Mesenchymal stem cell (in vitro differentiated cells and primary cell): ENCODE data around the gene THTPA.

Experiments
- DNase-seq: peaks from one replicate; pipeline ENCODE4 v3.0.0-alpha.2; 2013
- H2AFZ ChIP-seq: one replicate; pipeline ENCODE4 v1.6.1; 2013; ENCODE audit warnings: low read depth, mild to moderate bottlenecking, control low read depth, inconsistent platforms, low read length, moderate library complexity
- H2AK5ac ChIP-seq: 2 replicates; pipeline ENCODE4 v1.6.1; 2013; ENCODE audit warnings: low read length, moderate library complexity, mild to moderate bottlenecking, inconsistent platforms; ENCODE audit not compliant: severe bottlenecking
- H2BK120ac ChIP-seq: one replicate; pipeline ENCODE4 v1.6.1; 2013; ENCODE audit warnings: low read depth, mild to moderate bottlenecking, inconsistent platforms, low read length, moderate library complexity
- H2BK12ac ChIP-seq, 2 experiments: one replicate each; pipeline ENCODE4 v1.6.1; 2013; ENCODE audit warnings: inconsistent platforms in 2 of 2, low read length in 2 of 2, mild to moderate bottlenecking in 2 of 2, moderate library complexity in 2 of 2, control low read depth in 1 of 2
- H2BK15ac ChIP-seq: one replicate; pipeline ENCODE4 v1.6.1; 2013; ENCODE audit warnings: mild to moderate bottlenecking, low read depth, inconsistent platforms; ENCODE audit not compliant: poor library complexity, severe bottlenecking
- H2BK5ac ChIP-seq: 2 replicates; pipeline ENCODE4 v1.6.1; 2013; ENCODE audit warnings: low read depth, mild to moderate bottlenecking, low read length, control low read depth, inconsistent platforms; ENCODE audit not compliant: poor library complexity, severe bottlenecking
- H3K14ac ChIP-seq, 2 experiments: one replicate each; pipeline ENCODE4 v1.6.1; 2013; ENCODE audit warnings: inconsistent platforms in 2 of 2, low read length in 2 of 2, control low read depth in 1 of 2, mild to moderate bottlenecking in 1 of 2, moderate library complexity in 1 of 2
- H3K18ac ChIP-seq, 2 experiments: one replicate each; pipeline ENCODE4 v1.6.1; 2013; ENCODE audit warnings: inconsistent platforms in 2 of 2, low read length in 2 of 2, control low read depth in 1 of 2, low read depth in 1 of 2, mild to moderate bottlenecking in 1 of 2
- H3K23ac ChIP-seq, 2 experiments: one replicate each; pipeline ENCODE4 v1.6.1; 2013; ENCODE audit warnings: inconsistent platforms in 2 of 2, low read length in 2 of 2, mild to moderate bottlenecking in 2 of 2, moderate library complexity in 2 of 2, control low read depth in 1 of 2
- H3K27ac ChIP-seq: 2 replicates; pipeline ENCODE4 v1.5.1; 2013; ENCODE audit warnings: mild to moderate bottlenecking, moderate library complexity, low read length, control low read depth, inconsistent platforms; ENCODE audit not compliant: poor library complexity, severe bottlenecking
- H3K27me3 ChIP-seq, 2 experiments: 2 replicates each; pipeline versions ENCODE4 v1.6.1 to v1.7.0; 2013; ENCODE audit warnings: low read length in 2 of 2, mild to moderate bottlenecking in 2 of 2, moderate library complexity in 2 of 2, control low read depth in 1 of 2, inconsistent platforms in 1 of 2; ENCODE audit not compliant: control insufficient read depth in 1 of 2, insufficient read depth in 1 of 2
- H3K36me3 ChIP-seq, 2 experiments: 2 replicates each; pipeline versions ENCODE4 v1.6.1 to v1.7.0; 2013; ENCODE audit warnings: low read length in 2 of 2, control low read depth in 1 of 2, inconsistent platforms in 1 of 2, low read depth in 1 of 2, mild to moderate bottlenecking in 1 of 2; ENCODE audit not compliant: insufficient read depth in 2 of 2, control insufficient read depth in 1 of 2
- H3K4ac ChIP-seq, 2 experiments: one replicate each; pipeline ENCODE4 v1.6.1; 2013; ENCODE audit warnings: inconsistent platforms in 2 of 2, low read length in 2 of 2, mild to moderate bottlenecking in 2 of 2, moderate library complexity in 2 of 2, control low read depth in 1 of 2, low read depth in 1 of 2
- H3K4me1 ChIP-seq: 2 replicates; pipeline ENCODE4 v1.6.1; 2013; ENCODE audit warnings: low read depth, low read length, control low read depth; ENCODE audit not compliant: control insufficient read depth, insufficient read depth
- H3K4me2 ChIP-seq: 2 replicates; pipeline ENCODE4 v1.6.1; 2013; ENCODE audit warnings: low read length, mild to moderate bottlenecking, inconsistent platforms; ENCODE audit not compliant: poor library complexity, severe bottlenecking
- H3K4me3 ChIP-seq, 2 experiments: 2 replicates each; pipeline versions ENCODE4 v1.5.1 to v1.7.0; 2013; ENCODE audit warnings: low read length in 2 of 2, mild to moderate bottlenecking in 2 of 2, control low read depth in 1 of 2, low read depth in 1 of 2; ENCODE audit not compliant: insufficient read depth in 1 of 2
- H3K79me1 ChIP-seq: replicated peaks from 2 replicates; pipeline ENCODE4 v1.6.1; 2013; ENCODE audit warnings: mild to moderate bottlenecking, control low read depth, low read length, inconsistent platforms; ENCODE audit not compliant: poor library complexity, severe bottlenecking
- H3K9ac ChIP-seq: 2 replicates; pipeline ENCODE4 v1.7.0; 2013; ENCODE audit warnings: mild to moderate bottlenecking, low read length, moderate library complexity
- H3K9me3 ChIP-seq: 2 replicates; pipeline ENCODE4 v1.7.0; 2013; ENCODE audit warnings: mild to moderate bottlenecking, low read length; ENCODE audit not compliant: control insufficient read depth
- H4K8ac ChIP-seq: one replicate; pipeline ENCODE4 v1.6.1; 2013; ENCODE audit warnings: inconsistent platforms, mild to moderate bottlenecking, low read length, moderate library complexity
- H4K91ac ChIP-seq: one replicate; pipeline ENCODE4 v1.6.1; 2013; ENCODE audit warnings: mild to moderate bottlenecking, low read length, inconsistent platforms
- WGBS: methylation state at CpG from one replicate; pipeline ENCODE4 v1.1.7; 2013; ENCODE audit warnings: mixed read lengths; 5-methylcytosine and 5-hydroxymethylcytosine counted together

THTPA gene

DNA sequence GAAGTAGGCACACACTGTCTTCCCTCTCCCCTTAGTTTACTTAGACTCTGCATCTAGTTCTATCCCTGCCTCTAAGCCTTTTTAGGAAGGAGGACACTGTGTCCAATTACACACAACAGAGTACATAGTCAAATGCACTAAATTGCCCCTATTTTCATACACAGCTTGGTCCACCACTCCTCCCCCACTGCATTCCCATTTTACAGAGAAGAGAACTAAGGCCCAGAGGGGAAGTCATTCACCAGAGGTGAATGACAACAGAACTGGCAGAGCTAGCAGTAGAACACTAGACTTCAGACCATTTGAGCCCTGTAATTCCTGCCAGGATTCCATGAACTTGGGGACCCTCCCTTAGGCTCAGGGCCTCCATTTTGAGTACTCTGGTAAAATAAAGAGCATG, 23.7 kb downstream of the THTPA start:
- no peaks in the 10 kb centered on the region for H3K79me1 ChIP-seq
- no peak overlapping the region for H3K27ac ChIP-seq

DNA sequence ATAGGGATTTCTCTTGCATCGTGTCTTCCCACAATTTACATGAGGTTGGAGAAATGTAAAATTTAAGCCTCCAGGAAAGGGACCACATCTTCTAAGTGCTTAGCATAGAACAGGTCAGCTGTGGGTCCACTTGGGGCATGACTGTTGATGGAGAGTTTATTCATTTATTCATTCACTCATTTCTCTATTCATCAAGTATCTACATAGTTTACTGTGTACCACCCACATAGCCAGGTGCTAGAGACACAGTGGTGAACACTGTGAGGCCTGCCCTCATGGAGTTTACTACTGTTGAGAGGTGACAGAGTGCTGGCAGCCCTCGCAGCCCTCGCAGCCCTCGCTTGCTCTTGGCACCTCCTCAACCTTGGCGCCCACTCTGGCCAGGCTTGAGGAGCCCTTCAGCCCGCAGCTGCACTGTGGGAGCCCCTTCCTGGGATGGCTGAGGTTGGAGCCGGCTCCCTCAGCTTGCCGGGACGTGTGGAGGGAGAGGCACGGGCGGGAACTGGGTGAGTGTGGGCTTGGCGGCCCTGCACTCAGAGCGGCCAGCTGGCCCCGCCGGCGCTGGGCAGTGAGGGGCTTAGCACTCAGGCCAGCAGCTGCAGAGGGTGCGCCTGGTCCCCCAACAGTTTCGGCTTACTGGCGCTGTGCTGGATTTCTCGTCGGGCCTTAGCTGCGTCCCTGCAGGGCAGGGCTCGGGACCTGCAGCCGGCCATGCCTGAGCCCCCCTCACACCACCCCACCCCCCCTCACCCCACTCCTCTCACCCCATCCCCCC, 24.3 kb downstream of the THTPA start:
- Histone ChIP-seq H2AFZ (no peak overlapping the region), H3K27me3 (peaks cover 56 to 65% of the 10 kb centered on the region in 2 experiments), H3K4me1 (peaks cover 15% of the 10 kb centered on the region), H3K18ac (no peak overlapping the region), H2BK5ac (no peak overlapping the region), H3K23ac (no peak overlapping the region), H3K4me2 (no peak overlapping the region), H2BK12ac (no peak overlapping the region), H3K79me1 (no peaks in the 10 kb centered on the region), H3K36me3 (peaks cover 0 to 2% of the 10 kb centered on the region in 2 experiments), H3K4me3 (no peak overlapping the region), H3K4ac (no peak overlapping the region), H4K91ac (peak overlapping the region; percentile 3), H3K9me3 (no peaks in the 10 kb centered on the region), H3K27ac (no peak overlapping the region), H3K9ac (no peak overlapping the region), H2BK15ac (no peak overlapping the region), H4K8ac (no peak overlapping the region), H3K14ac (no peak overlapping the region), H2BK120ac (no peak overlapping the region), H2AK5ac (no peak overlapping the region)
- no peak for DNase-seq
- WGBS: 88% methylated on average over 13 of the region's 24 CpGs

More for the DNA sequence above, 23.7 kb downstream of the THTPA start:
- H4K91ac ChIP-seq: no peak overlapping the region
- H3K36me3 ChIP-seq: peaks cover 0 to 2% of the 10 kb centered on the region in 2 experiments
- no peak overlapping the region for H2BK12ac ChIP-seq
- H2AFZ ChIP-seq: no peak overlapping the region
- no peak overlapping the region for H3K4me3 ChIP-seq
- no peak overlapping the region for H3K4ac ChIP-seq
- no peak for DNase-seq
- H2BK15ac ChIP-seq: no peak overlapping the region
- peaks cover 62 to 71% of the 10 kb centered on the region in 2 experiments for H3K27me3 ChIP-seq
- no peak overlapping the region for H2BK5ac ChIP-seq
- H2AK5ac ChIP-seq: no peak overlapping the region
- H2BK120ac ChIP-seq: no peak overlapping the region
- H4K8ac ChIP-seq: no peak overlapping the region
- peaks cover 15% of the 10 kb centered on the region for H3K4me1 ChIP-seq
- no peak overlapping the region for H3K9ac ChIP-seq
- no peak overlapping the region for H3K4me2 ChIP-seq
- H3K23ac ChIP-seq: no peak overlapping the region
- no peak overlapping the region for H3K14ac ChIP-seq
- H3K18ac ChIP-seq: no peak overlapping the region
- H3K9me3 ChIP-seq: no peaks in the 10 kb centered on the region

DNA sequence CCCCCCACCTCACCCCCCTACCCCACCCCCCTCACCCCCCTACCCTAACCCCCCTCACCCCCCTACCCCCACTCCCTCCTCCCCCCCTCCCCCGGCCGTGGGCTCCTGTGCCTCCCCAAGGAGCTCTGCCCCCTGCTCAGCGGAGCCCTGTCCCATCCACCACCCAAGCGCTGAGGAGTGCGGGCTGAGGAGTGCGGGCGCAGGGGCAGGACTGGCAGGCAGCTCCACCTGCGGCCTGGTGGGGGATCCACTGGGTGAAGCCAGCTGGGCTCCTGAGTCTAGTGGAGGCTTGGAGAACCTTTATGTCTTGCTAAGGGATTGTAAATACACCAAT, 24.8 kb downstream of the THTPA start:
- DNase-seq: no peak
- H3K27me3 ChIP-seq: peaks cover 53 to 60% of the 10 kb centered on the region in 2 experiments
- H2BK120ac ChIP-seq: no peak overlapping the region
- no peak overlapping the region for H2BK15ac ChIP-seq
- no peak overlapping the region for H3K27ac ChIP-seq
- H4K91ac ChIP-seq: no peak overlapping the region
- H2AFZ ChIP-seq: no peak overlapping the region
- no peak overlapping the region for H2AK5ac ChIP-seq
- no peaks in the 10 kb centered on the region for H3K36me3 ChIP-seq
- H3K23ac ChIP-seq: no peak overlapping the region
- no peak overlapping the region for H3K4me2 ChIP-seq
- no peak overlapping the region for H3K14ac ChIP-seq
- H3K18ac ChIP-seq: no peak overlapping the region
- H3K9me3 ChIP-seq: no peaks in the 10 kb centered on the region
- WGBS: 90% methylated on average over 5 of the region's 8 CpGs
- H3K4ac ChIP-seq: no peak overlapping the region
- H3K4me3 ChIP-seq: no peak overlapping the region
- no peak overlapping the region for H4K8ac ChIP-seq
- no peak overlapping the region for H2BK5ac ChIP-seq
- H2BK12ac ChIP-seq: no peak overlapping the region
- H3K4me1 ChIP-seq: peaks cover 12% of the 10 kb centered on the region
- H3K9ac ChIP-seq: no peak overlapping the region
- H3K79me1 ChIP-seq: no peaks in the 10 kb centered on the region

DNA sequence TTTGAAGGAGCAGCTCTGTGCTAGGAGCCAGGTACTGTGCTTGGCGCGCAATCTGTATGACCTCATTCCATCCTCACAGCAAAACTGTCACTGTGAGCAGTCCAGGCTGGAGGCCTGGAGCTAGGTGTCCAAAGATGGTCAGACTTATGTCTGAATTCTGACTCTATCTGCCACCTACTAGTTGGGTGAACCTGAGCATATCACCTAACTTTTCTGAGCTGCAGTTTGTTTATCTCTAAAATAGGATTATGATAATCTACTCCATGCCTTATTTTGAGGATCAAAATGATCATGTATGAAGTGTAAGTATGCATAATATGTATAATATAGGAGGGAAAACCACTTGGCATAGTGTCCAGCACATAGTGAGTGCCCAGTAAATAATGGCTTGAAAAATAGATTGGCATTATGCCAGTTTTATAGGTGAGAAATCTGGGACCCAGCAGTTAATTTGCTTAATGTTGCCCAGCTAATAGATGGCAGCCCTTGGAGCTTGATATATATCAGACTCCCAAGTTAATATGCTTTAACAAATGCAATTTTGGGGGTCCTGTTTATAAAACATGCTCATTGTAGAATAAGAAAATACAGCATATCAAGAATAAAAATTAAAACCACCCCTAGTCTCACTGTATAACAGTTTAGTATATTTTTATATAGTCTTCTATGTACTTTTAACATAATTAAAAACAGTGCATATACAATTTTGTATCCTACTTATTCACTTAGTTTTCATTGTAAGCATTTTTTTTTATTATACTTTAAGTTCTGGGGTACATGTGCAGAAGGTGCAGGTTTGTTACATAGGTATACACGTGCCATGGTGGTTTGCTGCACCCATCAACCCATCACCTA, 27.1 kb downstream of the THTPA start:
- Histone ChIP-seq H3K4me1 (peaks cover 1% of the 10 kb centered on the region), H2BK12ac (no peak overlapping the region), H3K79me1 (no peaks in the 10 kb centered on the region), H3K14ac (no peak overlapping the region), H3K36me3 (no peaks in the 10 kb centered on the region), H3K9ac (no peak overlapping the region), H3K18ac (no peak overlapping the region), H2BK5ac (no peak overlapping the region), H3K27me3 (peaks cover 34 to 39% of the 10 kb centered on the region in 2 experiments), H3K4me3 (no peak overlapping the region), H3K4me2 (no peak overlapping the region), H4K8ac (peak overlapping the region; percentile 37), H3K27ac (no peak overlapping the region), H2AFZ (no peak overlapping the region), H3K9me3 (no peaks in the 10 kb centered on the region), H4K91ac (no peak overlapping the region), H2BK120ac (no peak overlapping the region), H3K23ac (no peak overlapping the region), H2BK15ac (no peak overlapping the region), H3K4ac (no peak overlapping the region), H2AK5ac (no peak overlapping the region)
- 97% methylated on average over 2 of the region's 3 CpGs for WGBS
- DNase-seq: no peak
